GM21381 (cell line): ENCODE measurements around the gene VAV2.

ENCODE experiments used
- ATAC-seq: cut with Tn5 transposase; IDR thresholded peaks from one replicate; pipeline ENCODE4 v1.9.1; 2021; ENCODE audit warnings: mild to moderate bottlenecking, moderate library complexity; ENCODE audit not compliant: unreplicated experiment

Gene VAV2

DNA sequence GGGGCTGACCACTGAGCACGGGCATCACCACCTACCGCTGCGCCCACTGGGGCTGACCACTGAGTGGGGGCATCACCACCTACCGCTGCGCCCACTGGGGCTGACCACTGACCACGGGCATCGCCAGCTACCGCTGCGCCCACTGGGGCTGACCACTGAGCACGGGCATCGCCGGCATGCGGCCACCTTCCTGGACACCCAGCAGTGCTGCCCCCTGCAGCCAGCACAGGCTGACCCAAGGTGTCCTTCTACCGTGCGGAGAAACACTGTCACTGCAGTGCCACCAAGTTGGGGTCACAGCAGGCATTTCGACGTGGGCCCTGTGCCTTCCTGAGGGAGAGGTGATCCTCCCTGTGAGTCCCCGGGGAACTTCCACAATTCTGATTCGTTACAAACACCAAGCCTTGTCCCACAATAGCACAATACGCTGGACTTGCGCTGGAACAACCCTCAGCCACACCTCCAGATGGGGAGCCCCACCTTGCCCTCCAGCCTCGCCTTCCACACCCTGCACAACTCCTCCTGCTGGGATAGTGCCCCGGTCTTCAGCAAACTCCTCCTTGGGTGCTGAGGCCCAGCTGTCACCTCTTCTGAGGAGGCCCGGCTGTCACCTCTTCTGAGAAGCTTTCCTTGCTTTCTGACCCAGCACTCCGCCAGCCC, 163.7 kb downstream of the VAV2 start:
- no peak for ATAC-seq

DNA sequence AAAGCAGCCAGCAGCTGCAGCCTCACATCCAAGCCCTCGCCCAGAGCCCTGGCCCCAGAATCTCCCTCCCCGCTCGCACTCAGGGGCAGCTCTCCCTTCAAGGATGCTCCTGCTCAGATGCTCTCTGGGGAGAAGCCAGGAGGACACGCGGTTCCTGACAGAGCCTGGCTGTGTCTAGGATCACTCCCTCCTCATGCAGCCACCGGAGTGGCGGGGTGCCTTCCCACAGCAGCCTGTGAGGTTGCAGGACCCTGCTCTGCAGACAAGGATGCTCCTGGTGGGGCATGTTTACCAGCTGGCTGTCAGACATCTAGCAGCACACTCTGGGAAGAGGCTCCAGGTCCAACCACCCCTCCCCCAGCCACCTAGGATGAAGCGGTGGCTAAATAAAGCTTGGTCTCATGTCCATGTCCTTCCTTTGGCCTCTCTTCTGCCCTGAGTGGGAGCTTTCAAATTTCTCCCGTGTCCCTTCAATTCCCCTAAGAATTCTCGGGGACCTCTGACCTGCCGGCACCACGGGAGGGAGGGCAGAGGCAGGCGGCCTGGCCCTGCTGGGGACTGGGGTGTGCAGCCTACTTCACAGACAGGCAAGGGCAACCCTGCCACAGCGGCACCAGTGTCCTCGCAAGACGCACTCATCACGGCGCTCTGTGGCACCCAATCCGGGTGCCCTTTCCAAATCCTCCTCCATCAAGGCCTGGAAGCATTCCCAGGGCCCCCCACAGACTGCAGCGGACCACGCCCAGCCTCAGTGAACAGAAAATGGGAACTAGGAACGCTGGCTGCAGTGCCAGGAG, 165.6 kb downstream of the VAV2 start:
- ATAC-seq: no peak

DNA sequence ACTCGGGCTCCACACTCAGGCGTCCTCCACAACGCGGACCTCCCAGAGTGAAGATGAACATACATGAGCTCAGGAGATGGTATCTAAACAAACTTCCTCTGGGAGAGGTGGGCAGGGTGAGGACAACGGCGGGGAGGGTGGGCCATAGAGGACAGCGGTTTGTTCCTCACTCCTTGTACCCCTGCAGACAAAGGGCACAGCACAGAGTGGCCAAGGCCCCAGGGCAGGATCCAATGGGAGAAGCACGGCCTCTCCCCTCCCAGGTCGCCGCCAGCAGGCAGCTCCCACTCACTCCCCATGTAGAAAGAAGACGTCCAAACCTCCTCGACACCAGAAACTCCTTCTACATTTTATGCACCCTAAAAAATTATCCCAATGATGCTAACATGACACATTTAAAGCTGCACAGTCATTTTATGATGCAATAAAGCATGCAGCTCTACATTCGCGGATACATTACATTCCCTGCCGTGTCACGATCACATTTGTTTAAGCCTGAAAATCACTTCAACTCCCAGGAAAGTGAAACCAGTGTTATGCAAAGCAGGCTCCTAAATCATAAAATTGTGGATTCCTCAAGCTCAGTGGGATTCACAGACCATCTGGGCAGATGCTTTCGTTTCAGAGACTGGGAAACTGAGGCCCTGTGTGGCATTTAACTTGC, 166.4 kb downstream of the VAV2 start:
- ATAC-seq: no peak

DNA sequence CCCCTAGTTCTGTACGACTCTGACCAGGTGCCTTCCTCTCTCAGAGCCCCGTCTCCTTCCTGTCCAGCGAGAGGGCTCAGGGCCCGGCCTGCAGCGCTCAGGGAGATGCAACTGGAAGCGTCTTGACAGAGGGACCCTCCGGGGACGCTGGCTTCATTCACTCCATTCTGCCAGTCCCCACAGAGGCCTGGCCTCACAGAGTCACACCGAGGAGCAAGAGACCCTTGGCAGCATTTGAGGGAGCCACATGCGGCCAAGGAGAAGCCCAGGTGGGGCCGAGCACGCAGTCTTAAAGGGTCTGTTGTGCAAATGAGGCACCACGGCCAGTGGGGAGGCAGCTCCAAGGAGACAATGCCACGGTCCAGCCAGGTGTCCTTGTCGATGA, 167.3 kb downstream of the VAV2 start:
- ATAC-seq: no peak

DNA sequence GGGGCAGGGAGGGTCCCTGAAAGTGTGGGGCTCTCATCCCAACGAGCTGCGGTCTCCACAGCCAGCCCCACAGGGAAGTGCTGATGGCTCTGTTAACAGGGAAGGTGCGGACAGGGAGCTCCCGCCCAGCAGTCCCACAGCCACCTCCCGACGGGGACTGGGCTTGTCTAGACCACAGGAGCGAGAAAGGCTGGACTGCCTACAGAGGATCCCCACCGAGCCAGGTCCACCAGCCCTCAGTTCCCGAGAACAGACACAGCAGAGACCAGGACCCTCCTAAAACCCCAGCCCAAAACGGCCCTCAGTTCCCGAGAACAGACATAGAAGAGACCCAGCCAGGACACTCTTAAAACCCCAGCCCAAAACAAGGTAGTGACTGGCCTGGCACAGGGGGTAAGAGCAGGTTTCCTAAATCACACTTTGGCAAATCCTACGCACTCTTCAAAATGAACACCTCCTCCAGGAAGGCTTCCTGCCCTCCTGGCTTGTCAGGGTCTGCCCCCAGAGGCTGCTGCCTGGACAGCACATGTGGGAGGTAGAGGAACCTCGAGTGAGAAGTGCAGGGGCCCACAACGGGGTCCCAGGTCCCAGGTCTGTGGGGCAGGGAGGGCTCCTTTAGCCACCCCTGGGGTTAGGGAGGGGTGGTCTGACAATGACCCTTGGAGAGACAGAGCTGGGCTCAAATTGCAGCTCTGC, 167.9 kb downstream of the VAV2 start:
- no peak for ATAC-seq

DNA sequence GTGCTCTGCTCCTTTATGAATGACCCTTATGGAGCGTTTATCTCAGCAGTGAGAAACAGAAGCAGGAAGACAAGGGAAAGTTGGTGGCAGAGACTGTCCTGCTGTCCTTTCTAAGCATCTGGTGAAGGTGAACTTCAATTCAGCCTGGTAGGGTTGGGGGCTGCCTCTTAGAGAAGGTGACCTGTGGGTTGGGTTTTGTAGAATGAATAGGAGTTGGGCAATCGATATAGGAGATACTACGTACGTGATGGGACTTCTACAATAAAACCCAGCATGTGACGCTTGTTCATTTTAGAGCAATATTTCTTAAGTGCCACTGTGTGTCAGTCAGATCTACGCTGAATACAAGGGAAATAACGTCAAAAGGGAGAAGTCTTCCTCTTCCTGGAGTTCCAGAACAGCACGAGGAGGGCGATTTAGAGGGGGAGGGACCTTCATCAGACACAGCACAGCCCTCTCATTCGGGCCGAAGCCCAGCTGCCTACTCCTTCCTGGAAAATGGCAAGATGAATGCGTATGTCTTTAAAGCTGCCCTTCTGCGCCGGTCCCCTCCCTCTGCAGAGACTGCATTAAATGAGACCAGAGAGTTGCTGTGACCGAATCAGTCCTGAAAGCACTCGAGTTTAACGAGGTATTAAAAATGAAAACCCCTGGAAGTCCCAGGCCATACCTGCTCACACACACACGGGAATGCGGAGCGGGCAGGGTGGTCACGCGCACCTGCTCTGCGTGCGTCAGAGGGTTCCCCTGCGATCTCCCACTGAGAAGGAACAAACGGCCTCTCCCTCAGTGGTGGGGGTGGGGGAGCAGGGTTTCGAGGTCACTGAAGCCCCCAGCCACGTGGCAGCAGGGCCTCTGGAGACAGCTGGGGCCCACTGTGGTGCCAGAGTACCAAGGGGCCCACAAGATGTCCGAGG, 168.7 kb downstream of the VAV2 start:
- ATAC-seq: peak; percentile 34

DNA sequence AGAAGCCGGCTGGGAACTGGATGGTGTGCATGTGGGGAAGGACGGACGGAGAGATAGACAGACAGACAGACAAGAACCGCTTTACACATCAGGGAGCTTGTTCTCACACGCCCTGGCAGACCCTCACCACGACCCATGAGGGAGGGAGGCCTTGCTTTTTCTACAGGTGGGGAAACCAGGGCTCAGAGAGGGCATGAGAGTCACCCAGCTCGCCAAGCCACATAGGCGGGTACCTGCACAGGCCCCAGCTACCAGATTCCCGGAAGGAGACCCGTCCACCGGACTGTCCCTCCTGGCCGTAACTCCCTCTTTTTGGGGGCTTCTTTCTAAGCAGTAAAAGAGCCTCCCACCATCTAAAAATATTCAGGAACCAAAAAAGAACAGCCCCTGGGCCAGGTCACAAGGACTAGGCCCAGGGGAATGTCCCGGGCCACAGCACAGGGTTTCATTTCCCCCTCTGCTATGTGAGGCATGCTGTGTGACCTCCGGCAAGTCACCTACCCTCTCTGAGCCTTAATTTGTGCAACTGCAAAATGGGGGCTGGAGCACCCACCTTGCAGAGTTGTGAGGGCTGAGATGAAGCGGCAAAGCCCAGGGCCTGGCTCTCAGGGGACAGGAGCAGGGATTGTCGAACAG, 169.6 kb downstream of the VAV2 start:
- ATAC-seq: peak; percentile 40

DNA sequence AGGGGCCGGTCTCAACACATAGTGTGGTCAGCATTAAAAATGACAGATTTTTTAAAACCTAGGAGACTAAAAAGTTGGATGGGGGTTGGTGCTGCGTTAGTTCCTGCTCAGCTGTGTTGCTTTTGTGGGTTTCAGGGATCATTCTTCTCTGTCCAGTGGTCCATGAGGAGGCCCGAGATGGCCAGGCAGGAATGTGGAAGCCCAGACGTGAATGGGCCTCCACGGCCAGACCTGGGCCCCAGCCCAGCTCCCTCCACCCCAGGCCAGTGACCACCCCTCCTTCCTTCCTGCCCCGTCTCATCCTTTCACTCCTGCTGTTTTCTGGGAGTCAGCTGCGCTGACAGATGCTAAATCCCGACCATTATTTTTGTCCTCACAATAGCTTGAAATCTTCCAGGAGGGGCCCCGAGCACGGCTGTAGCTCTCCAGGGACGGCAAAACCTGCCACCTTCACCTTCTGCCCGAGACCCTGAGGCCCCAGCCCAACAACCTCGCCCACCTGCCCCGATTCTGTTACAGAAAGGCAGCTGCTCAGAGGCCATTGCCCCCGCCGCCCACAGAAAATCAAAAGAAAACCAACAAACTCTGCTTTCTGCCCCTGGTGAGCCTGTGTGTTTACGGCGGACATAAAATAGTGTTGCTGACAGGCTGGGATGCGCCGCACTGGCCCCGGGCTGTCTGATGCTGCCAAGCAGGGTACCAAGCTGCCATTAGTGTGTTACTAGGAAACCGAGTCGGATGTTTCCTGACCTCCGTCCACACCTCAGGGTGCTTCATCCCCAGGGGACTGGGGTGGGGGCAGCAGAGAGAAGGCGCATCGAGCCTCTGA, 170.3 kb downstream of the VAV2 start:
- no peak for ATAC-seq

DNA sequence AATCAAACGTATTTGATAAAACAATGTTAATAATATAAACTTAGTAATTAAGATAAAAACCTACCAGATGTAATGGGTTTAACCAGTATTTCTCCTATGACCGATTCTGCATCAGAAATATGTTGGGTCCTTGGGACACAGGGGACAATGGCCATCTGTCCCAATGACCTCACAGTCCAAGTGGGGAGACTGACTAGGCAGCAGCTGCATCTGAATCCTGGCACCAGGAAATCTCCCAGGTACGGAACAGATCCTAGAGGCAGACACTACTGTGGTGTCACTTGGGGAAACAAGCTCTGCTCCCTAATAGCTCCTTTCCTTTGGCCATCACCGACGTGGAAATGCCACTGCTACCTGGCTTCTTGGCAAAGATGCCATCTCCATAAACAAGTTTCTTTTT, 172.2 kb downstream of the VAV2 start:
- ATAC-seq: no peak

DNA sequence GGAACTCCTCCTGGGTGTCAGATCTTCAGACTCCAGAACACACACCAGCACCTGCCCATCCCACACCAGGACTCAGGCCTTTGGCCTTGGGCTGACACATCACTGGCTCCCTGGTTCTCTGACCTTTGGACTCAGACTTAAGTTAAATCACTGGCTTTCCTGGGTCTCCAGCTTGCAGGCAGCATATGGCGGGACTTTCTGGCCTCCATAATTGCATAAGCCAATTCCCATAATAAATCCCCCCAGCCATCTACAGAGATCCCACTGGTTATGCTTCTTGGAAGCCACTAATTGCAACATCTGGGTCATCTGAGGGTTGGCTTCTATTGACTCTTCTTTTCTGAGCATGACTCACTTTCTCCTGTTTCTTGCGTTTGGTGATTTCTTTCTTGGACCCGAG, 173.7 kb downstream of the VAV2 start:
- ATAC-seq: no peak

DNA sequence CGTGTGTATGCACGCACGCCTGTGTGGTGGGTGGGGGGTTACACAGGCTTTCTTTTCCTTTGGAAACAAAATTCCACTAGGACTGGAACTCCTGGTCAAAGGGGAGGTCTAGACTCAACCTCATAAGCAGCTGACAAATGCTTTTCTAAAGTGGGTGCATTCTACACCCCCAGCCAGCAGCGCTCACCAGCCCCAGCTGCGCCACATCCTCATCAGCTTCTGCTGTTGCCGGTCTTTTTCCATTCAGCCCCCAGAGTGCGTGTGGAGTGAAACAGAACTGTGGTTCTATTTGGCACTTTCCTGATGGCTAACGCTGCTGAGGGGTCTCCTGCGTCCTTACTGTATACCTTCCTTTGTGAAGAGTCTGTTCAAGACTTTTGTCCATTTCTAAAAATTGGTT, 176.3 kb downstream of the VAV2 start:
- no peak for ATAC-seq

DNA sequence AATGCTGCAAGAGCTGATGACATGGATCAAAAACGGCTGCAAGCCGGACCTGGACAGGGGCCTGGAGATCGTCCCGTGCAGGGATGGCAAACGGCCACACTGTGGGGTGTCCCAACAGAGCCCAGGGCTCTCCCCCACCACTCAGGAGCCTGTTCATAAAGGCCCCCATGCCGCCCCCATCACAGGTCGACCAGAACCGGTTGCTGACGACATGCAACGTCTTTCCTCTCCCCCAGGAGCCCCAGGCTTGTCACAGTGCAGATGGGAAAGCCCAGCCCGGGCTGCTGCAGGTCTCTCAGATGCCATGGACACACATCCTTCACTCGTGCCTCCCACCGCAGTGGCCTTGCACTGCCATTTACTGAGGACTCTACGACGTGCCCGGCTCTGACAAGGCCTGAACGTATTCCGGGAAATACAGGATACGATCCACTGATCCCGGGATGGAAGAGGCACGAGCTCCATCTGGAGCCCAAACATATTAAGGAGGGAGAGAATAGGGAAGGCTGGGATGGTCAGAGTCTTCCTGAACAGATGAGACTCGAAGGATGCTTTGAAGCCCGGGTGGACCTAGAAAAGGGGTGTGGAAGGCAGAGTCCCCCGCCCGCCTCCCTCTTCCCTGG, 177.4 kb downstream of the VAV2 start:
- no peak for ATAC-seq

DNA sequence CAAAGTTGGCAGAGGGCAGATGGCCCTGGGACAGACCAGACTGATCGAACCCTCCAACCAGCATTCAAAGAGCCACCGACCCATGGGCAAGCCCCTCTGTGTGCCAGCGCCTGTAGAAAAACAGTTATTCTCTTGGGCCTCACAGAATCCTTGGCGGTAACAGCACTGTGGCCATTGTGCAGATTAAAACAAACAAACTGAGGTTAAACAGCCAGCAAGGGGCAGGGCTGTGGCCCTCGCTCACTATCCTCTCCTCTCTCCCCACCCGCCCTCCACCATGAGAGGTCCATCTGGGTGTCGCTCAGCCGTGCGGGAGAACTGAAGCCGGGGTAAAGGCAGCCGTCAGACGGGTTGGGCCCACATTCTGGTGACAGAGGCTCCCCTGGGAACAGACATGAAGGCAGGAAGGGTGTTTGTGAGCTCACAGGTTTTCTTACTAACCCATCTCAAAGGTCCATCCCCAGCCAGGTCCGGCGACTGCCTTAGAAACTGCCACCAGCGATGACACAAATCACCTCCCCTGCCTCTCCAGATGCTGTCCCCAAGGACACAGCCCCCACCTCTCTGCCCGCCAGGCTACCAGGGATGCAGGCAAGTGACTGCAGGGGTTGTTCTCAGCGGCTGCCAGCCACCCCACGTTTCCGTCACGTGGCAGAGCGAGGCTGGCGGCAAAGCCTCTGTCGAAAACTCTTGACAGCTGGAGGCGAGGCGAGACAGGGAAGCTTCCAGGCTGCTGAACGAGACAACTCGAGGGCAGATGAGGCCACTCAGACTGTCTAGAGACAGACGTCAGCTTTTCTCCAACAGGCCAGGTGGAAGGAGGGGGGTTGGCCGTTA, 178.2 kb downstream of the VAV2 start:
- no peak for ATAC-seq

DNA sequence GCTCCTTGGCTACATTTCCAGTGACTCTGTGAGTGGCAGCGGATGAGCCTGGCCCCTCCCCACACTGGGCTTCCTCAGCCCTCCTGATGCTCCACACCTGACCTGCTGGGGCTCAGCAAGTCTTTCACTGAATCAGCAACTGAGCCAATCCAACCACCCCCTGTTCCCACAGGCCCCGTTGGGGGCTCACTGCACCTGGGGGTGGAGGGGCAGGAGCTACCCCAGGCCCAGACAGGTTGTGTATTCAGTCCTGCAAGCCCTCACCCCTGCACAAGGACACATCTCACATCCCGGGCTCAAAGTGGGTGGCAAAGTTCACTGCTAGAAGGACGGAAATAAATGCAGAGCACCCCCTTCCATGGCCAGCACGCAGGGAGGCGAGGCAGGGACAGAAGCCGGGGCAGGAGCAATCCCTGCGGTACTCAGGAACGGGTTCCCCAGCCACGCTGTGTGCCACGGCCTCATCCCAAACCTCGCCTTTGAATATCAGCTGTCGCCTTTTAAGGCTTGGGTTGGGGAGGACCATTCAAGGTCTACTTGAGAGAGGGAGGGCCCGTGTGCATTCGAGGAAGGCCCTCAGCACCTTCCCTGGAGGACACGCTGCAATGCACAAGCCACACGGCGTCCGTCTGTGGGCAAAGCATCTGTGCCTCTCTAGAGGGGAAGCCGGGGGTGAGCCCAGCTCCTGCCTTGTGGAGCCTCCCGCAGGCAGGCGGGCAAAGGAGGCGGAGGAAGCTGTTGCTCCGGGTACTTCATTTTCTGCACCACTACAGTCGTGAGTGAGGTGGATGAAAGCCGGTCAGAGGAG, 179.0 kb downstream of the VAV2 start:
- ATAC-seq: no peak

DNA sequence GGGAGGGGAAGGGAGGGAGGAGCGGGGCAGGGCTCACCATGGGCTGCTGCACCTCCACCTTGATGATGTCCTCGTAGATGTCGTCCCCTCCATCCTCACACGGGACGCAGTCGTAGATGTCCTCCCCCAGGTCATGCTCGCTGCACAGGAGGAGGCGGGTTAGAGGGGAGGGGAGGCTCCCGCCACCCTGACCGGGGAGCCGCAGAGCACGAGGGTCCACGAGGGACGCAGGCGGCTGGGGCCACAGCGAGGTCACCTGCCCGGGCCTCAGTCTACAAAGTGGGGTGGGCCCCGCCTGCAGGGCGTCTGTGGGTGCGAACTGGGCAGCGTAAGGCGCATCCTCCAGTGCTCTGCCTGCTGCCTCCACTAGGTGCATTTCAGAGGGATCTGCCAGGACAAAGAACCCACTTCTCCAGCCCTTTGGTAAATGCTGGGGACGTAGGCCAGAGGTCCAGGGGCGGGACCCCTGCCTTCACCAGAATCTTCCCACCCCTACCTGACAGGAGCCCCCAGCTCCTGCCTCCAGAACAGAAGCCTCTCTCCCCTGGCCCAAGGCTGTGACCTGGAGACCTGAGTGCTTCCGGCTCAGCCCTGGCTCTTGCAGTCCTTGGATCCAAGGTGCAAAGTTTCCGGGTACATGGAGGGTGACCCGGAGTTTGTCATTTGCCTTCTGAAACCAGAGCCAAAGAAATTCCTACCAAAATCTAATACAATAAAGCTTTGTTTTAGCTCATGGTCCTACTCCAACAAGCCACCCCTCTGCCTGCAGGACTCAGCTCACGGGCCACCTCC, 179.9 kb downstream of the VAV2 start:
- no peak for ATAC-seq

DNA sequence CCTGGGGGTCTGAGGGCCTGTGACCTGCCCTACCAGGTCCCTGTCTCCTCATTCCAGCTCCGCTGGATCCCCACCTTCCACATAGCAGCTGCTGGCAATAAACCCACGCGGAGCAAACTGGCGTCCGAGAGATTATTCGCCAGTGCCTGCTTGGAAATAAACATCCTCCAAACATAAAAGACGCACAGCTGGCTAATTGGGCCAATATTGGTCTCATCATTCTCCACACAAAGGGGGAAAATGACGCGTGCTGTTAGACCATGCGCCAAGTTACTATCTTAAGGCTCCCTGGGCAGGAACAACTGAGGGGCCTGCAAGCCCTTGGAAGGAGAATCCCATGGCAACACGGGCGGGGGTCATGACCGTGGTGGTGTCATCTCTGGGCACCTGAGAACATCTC, 180.7 kb downstream of the VAV2 start:
- no peak for ATAC-seq
